ENCODE results near the gene TRPM3.
"Not testable (repeated sequence)": the region's sequence is repeated elsewhere in the genome, so short reads cannot be mapped to it uniquely, and the experiment has no call there.

The TRPM3 gene

DNA sequence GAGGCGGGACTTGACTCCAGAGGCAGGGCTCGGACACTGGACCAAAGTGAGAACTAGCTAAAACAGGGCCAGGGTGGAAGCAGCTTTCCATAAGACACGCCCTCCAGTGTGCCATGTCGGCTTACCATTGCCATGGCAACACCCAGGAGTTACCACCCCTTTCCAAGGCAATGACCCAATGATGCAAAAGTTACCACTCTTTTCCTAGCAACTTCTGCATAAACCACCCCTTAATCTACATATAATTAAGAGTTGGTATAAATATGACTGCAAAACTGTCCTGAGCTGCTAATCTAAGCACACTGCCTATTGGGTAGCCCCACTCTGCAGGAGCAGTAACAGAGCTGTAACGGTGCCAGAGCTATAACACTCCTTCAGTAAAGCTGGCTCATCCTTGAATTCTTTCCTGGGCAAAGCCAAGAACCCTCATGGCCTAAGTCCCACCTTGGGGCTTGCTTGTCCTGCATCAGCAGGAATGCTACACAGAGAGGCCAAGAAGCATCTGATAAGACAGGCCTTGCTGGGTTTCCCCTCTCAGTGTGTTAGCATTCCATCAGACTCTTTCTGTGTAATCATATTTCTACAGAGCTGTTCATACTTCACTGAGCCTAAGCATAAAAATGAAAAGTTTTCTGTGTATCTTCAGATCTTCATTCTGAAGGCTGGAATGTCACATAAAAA lies 444.2 kb downstream of the TRPM3 start:
- Histone ChIP-seq H3K27ac (no peak overlapping the region), H3K4me3 (no peak overlapping the region), H3K9ac (ENCODE audit: insufficient read length) (no peak overlapping the region), H3K9me3 (ENCODE audit: low read depth, low read length) (no peaks in the 10 kb centered on the region), H3K36me3 (ENCODE audit: insufficient read depth, low read length) (no peaks in the 10 kb centered on the region)
- TF ChIP-seq FOXP2 (optimal IDR thresholded peaks at IDR 0.05; ENCODE audit: control extremely low read depth, extremely low read length, insufficient read depth), result no peak
- no peak for TF ChIP-seq EZH2 (IDR thresholded peaks at IDR 0.05)
- TF ChIP-seq POLR2AphosphoS5 (IDR thresholded peaks at IDR 0.05; ENCODE audit: borderline replicate concordance, low read depth, low read length), result no peak
- no peak for DNase-seq (ENCODE audit: low read depth, low spot score)

DNA sequence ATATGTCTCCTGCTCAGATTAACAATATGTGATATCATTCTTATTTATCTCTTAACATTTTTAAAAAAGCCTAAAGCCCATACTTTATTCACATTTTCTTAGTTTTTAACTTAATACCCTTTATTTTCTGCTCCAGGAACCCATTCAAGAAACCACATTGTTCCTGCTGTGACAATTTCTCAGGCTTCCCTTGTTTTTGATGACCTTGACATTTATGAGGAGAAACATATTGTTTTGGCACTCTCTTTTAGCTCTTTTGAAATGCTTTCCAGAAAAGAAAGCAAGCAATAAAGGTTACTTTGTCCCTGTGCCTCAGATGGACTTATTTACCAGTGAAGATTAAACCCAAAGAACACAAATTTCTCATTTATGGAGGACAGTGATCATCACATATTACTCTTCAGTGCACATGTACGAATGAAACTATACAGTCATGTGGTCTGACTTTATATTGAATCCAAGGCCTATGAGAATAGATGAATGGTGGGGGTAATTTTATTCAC lies 445.5 kb downstream of the TRPM3 start:
- TF ChIP-seq EZH2 (IDR thresholded peaks at IDR 0.05) (no peak), POLR2AphosphoS5 (IDR thresholded peaks at IDR 0.05; ENCODE audit: borderline replicate concordance, low read depth, low read length) (no peak), FOXP2 (optimal IDR thresholded peaks at IDR 0.05; ENCODE audit: control extremely low read depth, extremely low read length, insufficient read depth) (no peak)
- no peak for DNase-seq (ENCODE audit: low read depth, low spot score)
- Histone ChIP-seq H3K27ac (no peak overlapping the region), H3K36me3 (ENCODE audit: insufficient read depth, low read length) (no peaks in the 10 kb centered on the region), H3K9ac (ENCODE audit: insufficient read length) (no peak overlapping the region), H3K4me3 (no peak overlapping the region), H3K9me3 (ENCODE audit: low read depth, low read length) (no peaks in the 10 kb centered on the region)

DNA sequence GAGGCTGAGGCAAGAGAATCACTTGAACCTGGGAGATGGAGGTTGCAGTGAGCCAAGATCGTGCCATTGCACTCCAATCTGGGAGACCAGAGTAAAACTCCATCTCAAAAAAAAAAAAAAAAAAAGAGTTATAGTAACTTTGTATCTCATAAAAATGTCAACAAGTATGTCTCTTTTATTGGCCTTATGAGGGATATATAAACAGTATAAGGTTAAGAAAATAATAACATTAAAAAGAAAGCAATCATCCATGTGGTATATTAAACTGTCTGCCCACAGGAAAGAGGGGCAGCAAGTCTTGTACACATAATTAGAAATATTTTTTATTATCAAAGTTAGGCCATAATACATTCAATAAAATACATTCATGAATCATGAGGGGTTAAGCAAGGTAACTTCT lies 447.6 kb downstream of the TRPM3 start:
- no peak overlapping the region for H3K4me3 ChIP-seq
- no peak overlapping the region for H3K9ac ChIP-seq (ENCODE audit: insufficient read length)
- no peak for TF ChIP-seq EZH2 (IDR thresholded peaks at IDR 0.05)
- no peak for TF ChIP-seq POLR2AphosphoS5 (IDR thresholded peaks at IDR 0.05; ENCODE audit: borderline replicate concordance, low read depth, low read length)
- no peak for TF ChIP-seq FOXP2 (optimal IDR thresholded peaks at IDR 0.05; ENCODE audit: control extremely low read depth, extremely low read length, insufficient read depth)
- H3K27ac ChIP-seq, result no peak overlapping the region
- no peaks in the 10 kb centered on the region for H3K36me3 ChIP-seq (ENCODE audit: insufficient read depth, low read length)
- no peak for DNase-seq (ENCODE audit: low read depth, low spot score)
- no peaks in the 10 kb centered on the region for H3K9me3 ChIP-seq (ENCODE audit: low read depth, low read length)

DNA sequence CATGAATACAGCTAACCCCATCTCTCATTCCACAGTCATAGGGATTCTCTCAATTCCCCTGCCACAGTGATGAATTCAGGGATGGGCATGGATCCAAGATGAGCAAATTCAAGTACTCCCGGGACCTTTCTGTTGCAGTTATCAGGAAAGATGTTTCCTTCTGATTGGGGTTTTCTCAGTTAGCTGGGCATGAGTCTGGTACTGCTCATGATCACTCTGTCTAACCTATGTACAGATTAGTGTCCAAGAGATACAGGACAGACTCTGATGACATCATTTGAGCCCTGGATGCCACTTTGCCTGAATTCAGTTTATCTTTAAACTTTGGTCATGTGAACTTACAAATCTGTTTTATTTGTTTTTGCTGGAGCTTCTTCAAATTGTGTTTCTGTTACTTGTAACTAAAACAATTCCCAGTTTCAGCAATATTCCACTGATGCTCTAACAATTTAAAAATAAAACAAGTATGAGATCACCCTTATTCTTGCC lies 449.2 kb downstream of the TRPM3 start:
- TF ChIP-seq POLR2AphosphoS5 (IDR thresholded peaks at IDR 0.05; ENCODE audit: borderline replicate concordance, low read depth, low read length) (no peak), FOXP2 (optimal IDR thresholded peaks at IDR 0.05; ENCODE audit: control extremely low read depth, extremely low read length, insufficient read depth) (no peak), EZH2 (IDR thresholded peaks at IDR 0.05) (no peak)
- Histone ChIP-seq H3K9ac (ENCODE audit: insufficient read length) (no peak overlapping the region), H3K4me3 (no peak overlapping the region), H3K36me3 (ENCODE audit: insufficient read depth, low read length) (no peaks in the 10 kb centered on the region), H3K27ac (no peak overlapping the region), H3K9me3 (ENCODE audit: low read depth, low read length) (no peaks in the 10 kb centered on the region)
- DNase-seq (ENCODE audit: low read depth, low spot score), result no peak

DNA sequence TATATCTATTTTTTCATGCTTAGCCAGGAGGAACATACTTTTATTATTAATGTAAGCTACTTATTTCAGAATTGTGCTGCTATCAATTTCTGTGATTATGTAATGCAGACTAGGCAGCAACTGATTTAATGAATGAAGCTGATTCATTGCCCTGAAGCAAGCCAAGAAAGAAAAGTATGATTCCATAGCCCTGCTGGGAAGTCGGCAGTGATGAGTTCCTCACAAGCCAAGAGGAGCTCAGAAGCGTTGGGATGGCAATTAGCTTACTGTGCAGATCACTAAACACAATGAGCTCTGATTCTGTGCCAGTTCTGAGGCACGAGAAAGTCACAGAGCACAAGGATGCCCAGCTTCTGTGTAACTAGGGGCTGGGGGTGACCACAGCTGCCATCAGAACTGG lies 452.7 kb downstream of the TRPM3 start:
- no peak overlapping the region for H3K4me3 ChIP-seq
- DNase-seq (ENCODE audit: low read depth, low spot score), result no peak
- no peaks in the 10 kb centered on the region for H3K36me3 ChIP-seq (ENCODE audit: insufficient read depth, low read length)
- TF ChIP-seq FOXP2 (optimal IDR thresholded peaks at IDR 0.05; ENCODE audit: control extremely low read depth, extremely low read length, insufficient read depth) (no peak), EZH2 (IDR thresholded peaks at IDR 0.05) (no peak), POLR2AphosphoS5 (IDR thresholded peaks at IDR 0.05; ENCODE audit: borderline replicate concordance, low read depth, low read length) (no peak)
- H3K27ac ChIP-seq, result no peak overlapping the region
- no peak overlapping the region for H3K9ac ChIP-seq (ENCODE audit: insufficient read length)
- no peaks in the 10 kb centered on the region for H3K9me3 ChIP-seq (ENCODE audit: low read depth, low read length)

DNA sequence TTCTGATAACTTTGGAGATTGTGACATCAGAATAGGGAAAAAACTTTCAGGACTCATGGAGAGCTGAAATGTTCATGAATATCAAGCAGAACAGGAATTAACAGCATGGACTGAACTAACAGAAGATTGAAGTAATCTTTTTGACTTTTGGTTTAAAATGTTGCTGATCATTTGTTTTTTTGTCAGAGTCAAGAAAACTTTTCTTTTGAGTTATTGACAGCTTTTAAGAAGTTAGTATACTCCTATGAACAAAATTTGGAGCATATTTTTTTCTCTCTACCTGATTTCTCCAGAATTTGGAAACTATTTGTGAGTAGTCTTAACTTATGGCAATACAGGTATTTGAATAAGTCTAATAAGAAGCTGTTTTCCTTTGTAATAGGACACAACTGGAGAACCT lies 462.7 kb downstream of the TRPM3 start:
- Histone ChIP-seq H3K9me3 (ENCODE audit: low read depth, low read length) (no peaks in the 10 kb centered on the region), H3K9ac (ENCODE audit: insufficient read length) (no peak overlapping the region), H3K36me3 (ENCODE audit: insufficient read depth, low read length) (no peaks in the 10 kb centered on the region), H3K27ac (no peak overlapping the region), H3K4me3 (no peak overlapping the region)
- no peak for TF ChIP-seq POLR2AphosphoS5 (IDR thresholded peaks at IDR 0.05; ENCODE audit: borderline replicate concordance, low read depth, low read length)
- TF ChIP-seq FOXP2 (optimal IDR thresholded peaks at IDR 0.05; ENCODE audit: control extremely low read depth, extremely low read length, insufficient read depth), result no peak
- no peak for TF ChIP-seq EZH2 (IDR thresholded peaks at IDR 0.05)
- no peak for DNase-seq (ENCODE audit: low read depth, low spot score)

DNA sequence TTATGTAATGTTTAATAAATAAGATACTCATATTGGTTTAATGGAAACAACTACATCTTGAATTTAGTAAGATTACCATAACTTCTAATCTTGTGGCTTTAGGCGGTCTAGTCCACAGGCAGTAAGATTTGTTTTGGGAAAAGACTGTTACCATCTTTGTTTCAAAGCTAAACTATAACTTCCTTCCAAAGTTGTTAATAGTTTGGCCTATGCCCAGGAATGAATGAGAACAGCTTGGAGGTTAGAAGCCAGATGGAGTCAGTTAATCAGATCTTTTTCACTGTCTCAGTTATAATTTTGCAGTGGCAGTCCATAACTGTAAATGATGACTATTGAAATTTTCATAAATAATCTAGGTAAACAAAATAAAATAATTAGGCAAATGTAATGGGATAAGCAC lies 465.1 kb downstream of the TRPM3 start:
- H3K9ac ChIP-seq (ENCODE audit: insufficient read length), result no peak overlapping the region
- H3K36me3 ChIP-seq (ENCODE audit: insufficient read depth, low read length), result no peaks in the 10 kb centered on the region
- no peaks in the 10 kb centered on the region for H3K9me3 ChIP-seq (ENCODE audit: low read depth, low read length)
- H3K4me3 ChIP-seq, result no peak overlapping the region
- TF ChIP-seq FOXP2 (optimal IDR thresholded peaks at IDR 0.05; ENCODE audit: control extremely low read depth, extremely low read length, insufficient read depth), result no peak
- no peak for TF ChIP-seq POLR2AphosphoS5 (IDR thresholded peaks at IDR 0.05; ENCODE audit: borderline replicate concordance, low read depth, low read length)
- no peak for TF ChIP-seq EZH2 (IDR thresholded peaks at IDR 0.05)
- DNase-seq (ENCODE audit: low read depth, low spot score), result no peak
- no peak overlapping the region for H3K27ac ChIP-seq

DNA sequence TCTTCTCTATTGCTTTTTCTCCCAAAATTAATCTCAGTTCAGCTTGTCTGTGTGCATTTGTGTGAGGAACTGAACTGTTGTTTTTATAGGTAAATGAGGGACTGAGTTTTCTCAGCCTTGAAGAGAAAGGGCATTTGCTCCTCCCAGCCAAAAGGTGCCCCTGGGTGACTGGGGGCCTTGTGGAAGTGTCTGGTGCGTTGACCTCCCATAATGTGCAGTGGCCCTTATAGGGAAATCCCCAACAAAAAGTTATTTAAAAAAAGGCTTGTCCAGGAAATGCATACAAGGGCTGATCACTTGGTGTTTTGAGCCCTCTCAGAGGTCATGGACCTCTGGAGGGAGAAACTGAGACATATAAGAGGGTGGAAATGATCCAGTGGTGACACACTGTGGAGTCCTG lies 467.3 kb downstream of the TRPM3 start:
- Histone ChIP-seq H3K27ac (no peak overlapping the region), H3K4me3 (no peak overlapping the region), H3K9ac (ENCODE audit: insufficient read length) (no peak overlapping the region), H3K36me3 (ENCODE audit: insufficient read depth, low read length) (no peaks in the 10 kb centered on the region), H3K9me3 (ENCODE audit: low read depth, low read length) (no peaks in the 10 kb centered on the region)
- DNase-seq (ENCODE audit: low read depth, low spot score), result no peak
- no peak for TF ChIP-seq POLR2AphosphoS5 (IDR thresholded peaks at IDR 0.05; ENCODE audit: borderline replicate concordance, low read depth, low read length)

DNA sequence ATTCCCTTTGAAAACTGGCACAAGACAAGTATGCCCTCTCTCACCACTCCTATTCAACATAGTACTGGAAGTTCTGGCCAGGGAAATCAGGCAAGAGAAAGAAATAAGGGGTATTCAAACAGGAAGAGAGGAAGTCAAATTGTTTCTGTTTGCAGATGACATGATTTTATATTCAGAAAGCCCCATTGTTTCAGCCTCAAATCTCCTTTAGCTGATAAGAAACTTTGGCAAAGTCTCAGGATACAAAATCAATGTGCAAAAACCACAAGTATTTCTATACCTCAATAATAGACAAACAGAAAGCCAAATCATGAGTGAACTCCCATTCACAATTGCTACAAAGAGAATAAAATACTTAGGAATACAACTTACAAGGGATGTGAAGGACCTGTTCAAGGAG lies 476.8 kb downstream of the TRPM3 start:
- not testable (repeated sequence) for H3K36me3 ChIP-seq (ENCODE audit: insufficient read depth, low read length); H3K27ac ChIP-seq; H3K9me3 ChIP-seq (ENCODE audit: low read depth, low read length); H3K4me3 ChIP-seq; DNase-seq (ENCODE audit: low read depth, low spot score); H3K9ac ChIP-seq (ENCODE audit: insufficient read length)
